ENCODE results near the gene GPT2.

The GPT2 gene

DNA sequence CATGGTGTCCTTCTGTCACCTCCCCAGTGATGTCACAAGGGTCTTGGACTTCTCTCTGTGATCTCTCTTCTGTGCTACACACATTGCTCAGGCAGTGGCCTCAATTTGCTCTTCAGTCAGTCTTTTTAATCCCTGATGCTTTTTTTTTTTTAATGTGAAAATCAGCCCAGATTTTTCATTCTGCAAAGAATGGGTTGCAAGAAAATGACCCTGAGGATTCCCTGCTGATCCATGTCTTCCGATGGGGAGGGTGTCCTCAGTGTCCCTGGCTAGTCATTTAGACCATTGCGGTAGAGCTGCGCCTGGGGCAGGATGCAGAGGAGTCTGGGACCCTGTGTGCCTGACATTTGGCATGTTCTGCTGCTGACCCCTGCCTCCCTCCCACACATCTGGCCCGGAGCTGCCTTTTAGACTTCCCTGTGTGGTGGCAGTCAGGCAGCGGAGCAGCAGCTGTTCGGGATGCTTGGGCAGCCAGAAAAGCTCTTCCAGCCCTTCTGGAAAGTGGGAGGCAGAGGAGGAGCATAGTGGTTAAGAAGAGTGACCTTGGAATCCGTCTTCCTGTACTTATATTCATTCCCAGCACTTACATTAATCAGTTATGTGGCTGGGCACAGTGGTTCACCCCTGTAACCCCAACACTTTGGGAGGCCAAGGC is 12.3 kb downstream of the GPT2 start:
- DNase-seq (ENCODE audit: low spot score) = no peak

GRCh38 chr16:46897471-46897870 is 13.3 kb downstream of the GPT2 start:
- no peak for DNase-seq (ENCODE audit: low spot score)

- no peak for DNase-seq (ENCODE audit: low spot score)
Observed at GRCh38 chr16:46898006-46898405, 13.8 kb downstream of the GPT2 start.

DNA sequence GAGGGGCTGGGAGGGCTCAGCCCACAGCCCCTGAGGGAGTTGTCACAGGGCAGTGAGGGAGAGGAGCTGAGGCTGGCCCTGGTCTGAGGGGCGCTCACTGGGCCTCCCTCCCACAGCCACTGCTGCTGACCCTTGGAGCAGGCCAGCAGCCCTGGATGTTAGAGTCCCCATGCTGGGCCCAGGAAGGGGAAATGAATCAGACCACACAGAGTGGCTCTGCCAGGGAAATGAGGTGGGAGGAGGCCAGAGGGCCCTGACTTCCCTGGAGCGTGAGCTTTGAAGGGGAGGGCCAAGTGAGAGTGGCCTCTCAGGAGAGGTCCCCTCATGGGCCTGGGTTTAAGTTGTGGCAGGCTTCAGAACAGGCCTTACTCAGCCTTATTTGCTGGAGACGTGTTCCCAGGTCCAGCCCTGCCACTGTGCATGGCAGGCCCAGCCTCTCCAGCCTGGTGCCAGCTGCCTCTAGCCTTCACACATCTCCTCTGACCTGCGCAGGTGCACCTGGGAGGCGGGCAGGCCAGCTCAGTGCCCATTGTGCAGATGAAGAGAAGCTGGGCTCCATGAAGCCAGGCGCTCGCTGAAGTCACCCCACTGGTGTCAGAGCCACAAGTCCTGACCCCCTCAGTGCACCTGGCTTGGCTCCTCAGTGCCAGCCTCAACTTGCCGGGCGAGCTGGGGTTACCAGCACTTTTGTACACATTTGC is 15.4 kb downstream of the GPT2 start:
- DNase-seq (ENCODE audit: low spot score) = no peak

DNA sequence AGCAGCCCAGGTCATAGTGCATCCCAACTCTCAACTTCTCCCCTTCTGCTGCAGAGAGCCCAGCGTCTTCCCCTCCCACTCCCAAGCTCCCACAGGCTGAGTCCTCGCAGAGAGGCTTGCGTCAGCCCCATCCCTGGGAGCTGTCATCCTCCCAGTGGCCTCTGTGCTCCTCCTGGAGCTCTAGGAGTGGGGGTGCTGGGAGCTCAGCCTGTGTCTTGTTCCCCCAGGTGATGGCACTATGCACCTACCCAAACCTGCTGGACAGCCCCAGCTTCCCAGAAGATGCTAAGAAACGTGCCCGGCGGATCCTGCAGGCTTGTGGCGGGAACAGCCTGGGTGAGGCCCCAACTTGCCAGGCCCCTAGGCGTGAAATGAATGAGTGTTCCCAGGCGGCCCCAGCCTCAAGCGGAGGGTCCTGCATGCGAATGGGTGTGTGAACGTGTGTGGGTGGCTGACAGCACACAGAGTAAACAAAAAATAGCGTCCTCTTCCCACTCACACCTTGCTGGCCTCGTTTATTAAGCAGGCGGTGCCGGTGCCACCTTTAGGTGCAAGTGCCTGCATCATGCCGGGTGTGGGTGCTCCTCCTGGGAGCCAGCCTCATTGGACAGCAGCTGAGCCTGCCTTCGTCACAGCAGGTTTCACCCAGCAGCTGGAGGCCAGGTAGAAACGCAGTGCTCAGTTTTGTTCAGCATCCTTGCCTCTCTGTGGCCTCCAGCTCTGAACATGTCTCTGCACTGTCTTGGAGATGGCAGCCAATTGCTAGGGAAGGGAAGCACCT is 16.5 kb downstream of the GPT2 start:
- DNase-seq (ENCODE audit: low spot score) = peak; percentile 58

- no peak for DNase-seq (ENCODE audit: low spot score)
Observed at GRCh38 chr16:46901709-46902108, 17.5 kb downstream of the GPT2 start.

DNA sequence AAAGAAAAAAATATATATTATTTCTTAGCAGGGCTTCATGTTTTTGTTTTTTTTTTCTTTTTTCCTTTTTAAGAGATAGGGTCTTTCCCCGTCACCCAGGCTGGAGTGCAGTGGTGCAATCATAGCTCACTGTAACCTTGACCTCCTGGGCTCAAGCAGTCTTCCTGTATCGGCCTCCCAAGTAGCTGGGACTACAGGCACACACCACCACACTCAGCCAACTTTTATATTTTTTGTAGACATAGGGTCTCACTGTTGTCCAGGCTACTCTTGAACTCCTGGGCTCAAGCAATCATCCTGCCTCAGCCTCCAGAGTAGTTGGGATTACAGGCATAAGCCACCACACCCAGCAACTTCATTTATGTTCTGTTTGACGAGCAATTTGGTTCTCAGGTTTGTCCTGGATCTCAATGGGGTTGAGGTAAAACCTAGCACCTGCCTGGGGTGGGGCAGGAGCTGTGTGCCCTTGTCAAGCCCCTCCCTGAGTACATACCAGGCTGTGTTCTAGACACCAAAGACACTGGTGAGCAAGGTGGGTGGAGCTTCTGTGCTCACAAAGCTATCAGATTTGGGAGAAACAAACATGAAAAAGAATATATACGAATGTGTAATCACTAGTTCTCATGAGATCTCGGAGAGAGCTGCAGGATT is 19.2 kb downstream of the GPT2 start:
- DNase-seq (ENCODE audit: low spot score) = no peak

DNA sequence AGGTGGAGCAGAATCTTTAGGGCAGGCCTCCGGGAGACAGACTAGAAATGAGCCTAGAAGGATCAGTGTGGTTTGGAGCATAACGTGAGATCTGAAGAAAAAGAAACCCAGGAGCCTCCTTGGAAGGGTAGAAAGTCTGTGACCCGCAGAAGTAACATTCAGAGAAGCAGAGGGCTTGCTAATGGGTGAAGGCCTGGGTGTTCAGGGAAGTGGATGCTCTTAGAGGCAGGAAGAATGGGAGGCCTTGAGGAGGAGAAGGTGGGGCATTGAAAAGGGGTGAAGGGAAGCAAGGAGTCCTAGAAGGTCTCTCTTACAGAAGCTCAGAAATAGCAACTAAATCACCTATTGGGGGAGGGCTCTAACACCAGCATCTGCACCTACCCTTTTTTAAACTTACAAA is 20.3 kb downstream of the GPT2 start:
- no peak for DNase-seq (ENCODE audit: low spot score)

DNA sequence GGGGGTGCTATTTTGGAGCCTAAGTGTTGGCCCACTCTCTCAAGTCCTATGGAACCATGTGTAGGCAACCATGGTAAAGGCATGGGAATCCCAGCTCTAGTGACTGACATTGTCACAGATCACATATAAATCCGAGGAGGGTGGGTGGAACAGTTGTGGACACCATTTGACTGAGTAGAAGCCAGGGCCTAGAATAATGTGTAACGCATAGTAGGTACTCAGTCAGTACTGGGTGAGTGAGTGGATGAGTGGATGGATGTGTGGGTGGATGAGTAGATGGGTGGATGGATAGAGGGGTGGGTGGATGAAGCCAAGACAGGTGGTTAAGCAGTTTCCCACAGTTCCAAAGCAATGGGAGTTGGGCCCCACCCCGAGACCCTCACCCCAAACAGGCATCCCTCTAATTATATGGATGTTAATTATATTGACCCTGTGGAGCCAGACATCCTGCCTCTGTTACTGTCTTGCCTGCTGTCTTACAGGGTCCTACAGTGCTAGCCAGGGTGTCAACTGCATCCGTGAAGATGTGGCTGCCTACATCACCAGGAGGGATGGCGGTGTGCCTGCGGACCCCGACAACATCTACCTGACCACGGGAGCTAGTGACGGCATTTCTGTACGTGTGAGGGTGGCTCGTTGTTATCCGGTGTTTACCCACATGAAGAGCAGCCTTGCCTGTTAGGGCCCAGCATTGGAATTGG is 22.3 kb downstream of the GPT2 start:
- DNase-seq (ENCODE audit: low spot score) = no peak

GRCh38 chr16:46907061-46907774 is 23.1 kb downstream of the GPT2 start:
- no peak for DNase-seq (ENCODE audit: low spot score)

GRCh38 chr16:46908540-46909372 is 24.6 kb downstream of the GPT2 start:
- peak; percentile 74 for DNase-seq (ENCODE audit: low spot score)

DNA sequence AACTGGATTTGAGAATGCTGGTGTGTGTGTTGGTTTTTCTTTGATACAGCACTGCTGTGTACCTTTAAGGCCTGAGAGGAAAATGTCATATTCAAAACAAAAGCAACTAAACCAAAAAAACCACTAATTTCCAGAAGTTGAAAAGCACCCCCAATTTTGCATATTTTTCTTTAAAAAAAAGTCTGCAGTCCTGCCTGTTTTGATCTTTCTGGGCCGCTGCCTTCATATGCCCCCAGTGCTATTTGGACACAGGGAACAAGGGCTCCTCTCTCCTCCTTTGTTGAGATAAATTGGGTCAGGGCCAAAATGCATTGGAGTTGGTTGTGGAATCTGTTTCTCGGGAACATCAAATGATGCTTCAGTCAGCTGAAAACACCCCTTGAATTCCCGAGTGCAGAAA is 26.9 kb downstream of the GPT2 start:
- peak; percentile 79 for DNase-seq (ENCODE audit: low spot score)

GRCh38 chr16:46911650-46912049 is 27.5 kb downstream of the GPT2 start:
- DNase-seq (ENCODE audit: low spot score) = no peak

DNA sequence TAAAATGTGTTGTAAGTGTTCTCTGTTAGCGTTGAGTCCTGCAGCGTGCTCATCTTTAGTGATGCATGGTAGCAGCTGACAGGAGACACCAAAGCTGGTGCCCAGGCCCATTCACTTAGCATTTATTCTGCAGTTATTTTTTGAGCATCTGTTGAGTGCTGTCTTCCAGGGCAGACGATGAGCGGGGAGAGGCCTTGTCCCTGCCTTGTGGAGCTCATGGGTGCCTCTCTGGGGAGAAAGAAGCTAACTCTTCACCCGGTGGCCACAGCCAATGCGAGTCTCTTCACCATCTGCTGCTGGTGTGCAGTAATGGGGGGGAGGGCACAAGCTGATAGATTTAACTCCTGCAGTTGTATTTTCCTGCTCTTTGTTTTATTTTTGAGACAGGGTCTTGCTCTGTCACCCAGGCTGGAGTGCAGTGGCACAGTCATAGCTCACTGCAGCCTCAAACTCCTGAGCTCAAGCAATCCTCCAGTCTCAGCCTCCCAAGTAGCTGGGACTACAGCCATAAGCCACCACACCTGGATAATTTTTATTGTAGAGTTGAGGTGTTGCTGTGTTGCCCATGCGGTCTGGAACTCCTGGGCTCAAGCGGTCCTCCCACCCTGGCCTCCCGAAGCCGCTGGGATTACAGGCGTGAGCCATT is 30.5 kb downstream of the GPT2 start:
- no peak for DNase-seq (ENCODE audit: low spot score)

DNA sequence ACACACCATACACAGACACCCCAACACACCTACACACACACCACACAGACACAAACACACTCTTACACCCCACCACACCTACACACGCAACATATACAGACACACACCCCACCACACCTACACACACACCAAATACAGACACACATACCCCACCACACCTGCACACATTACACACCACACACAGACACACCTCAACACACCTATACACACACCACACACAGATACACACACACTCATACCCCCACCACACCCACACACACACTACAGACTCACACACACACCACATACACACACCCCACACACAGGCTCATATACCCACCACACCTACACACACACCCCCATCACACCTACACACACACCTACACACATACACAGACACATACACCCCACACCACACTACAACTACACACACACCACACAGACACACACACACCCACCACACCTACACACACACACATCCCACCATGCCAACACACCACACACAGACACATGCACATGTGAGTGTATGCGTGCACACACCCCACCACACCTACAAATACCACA is 31.4 kb downstream of the GPT2 start:
- DNase-seq (ENCODE audit: low spot score) = no peak

GRCh38 chr16:46916980-46917379 is 32.8 kb downstream of the GPT2 start:
- DNase-seq (ENCODE audit: low spot score) = no peak

- DNase-seq (ENCODE audit: low spot score) = no peak
Observed at GRCh38 chr16:46918400-46918799, 34.2 kb downstream of the GPT2 start.

GRCh38 chr16:46918905-46919792 is 35.0 kb downstream of the GPT2 start:
- no peak for DNase-seq (ENCODE audit: low spot score)

All from putamen (tissue), 1 donor.